ENCODE results near the gene NCOA1. TPM values are rescaled to one million over a fixed set of nuclear protein-coding genes. Genes with fewer than 3 reads are reported as not detected.

The NCOA1 gene
- total RNA-seq, 4 donors from 2014 or later: 42.3 to 66.9 (median 47.4) TPM

- TF ChIP-seq POLR2AphosphoS5 (IDR thresholded peaks at IDR 0.05): no peak
- no peak for TF ChIP-seq EP300 (IDR thresholded peaks at IDR 0.05)
- TF ChIP-seq POLR2A (IDR thresholded peaks at IDR 0.05): no peak
- TF ChIP-seq, protein P1, sequence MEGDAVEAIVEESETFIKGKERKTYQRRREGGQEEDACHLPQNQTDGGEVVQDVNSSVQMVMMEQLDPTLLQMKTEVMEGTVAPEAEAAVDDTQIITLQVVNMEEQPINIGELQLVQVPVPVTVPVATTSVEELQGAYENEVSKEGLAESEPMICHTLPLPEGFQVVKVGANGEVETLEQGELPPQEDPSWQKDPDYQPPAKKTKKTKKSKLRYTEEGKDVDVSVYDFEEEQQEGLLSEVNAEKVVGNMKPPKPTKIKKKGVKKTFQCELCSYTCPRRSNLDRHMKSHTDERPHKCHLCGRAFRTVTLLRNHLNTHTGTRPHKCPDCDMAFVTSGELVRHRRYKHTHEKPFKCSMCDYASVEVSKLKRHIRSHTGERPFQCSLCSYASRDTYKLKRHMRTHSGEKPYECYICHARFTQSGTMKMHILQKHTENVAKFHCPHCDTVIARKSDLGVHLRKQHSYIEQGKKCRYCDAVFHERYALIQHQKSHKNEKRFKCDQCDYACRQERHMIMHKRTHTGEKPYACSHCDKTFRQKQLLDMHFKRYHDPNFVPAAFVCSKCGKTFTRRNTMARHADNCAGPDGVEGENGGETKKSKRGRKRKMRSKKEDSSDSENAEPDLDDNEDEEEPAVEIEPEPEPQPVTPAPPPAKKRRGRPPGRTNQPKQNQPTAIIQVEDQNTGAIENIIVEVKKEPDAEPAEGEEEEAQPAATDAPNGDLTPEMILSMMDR (IDR thresholded peaks at IDR 0.05): no peak
- ATAC-seq: no peak
- no peak overlapping the region for H3K27ac ChIP-seq
- no peaks in the 10 kb centered on the region for H3K4me1 ChIP-seq
- H3K9me3 ChIP-seq: no peaks in the 10 kb centered on the region
- no peaks in the 10 kb centered on the region for H3K27me3 ChIP-seq
- peaks cover 0 to 39% of the 10 kb centered on the region in 2 donors for H3K36me3 ChIP-seq
- 46 to 70% methylated on average over 4 to 7 of the region's 7 CpGs for WGBS, 2 donors (ENCODE audit: low coverage in 1 of 2)
- no peak overlapping the region for H3K4me3 ChIP-seq
Observed at GRCh38 chr2:24682304-24682703, 191.2 kb downstream of the NCOA1 start.

GRCh38 chr2:24683408-24683807 lies 192.4 kb downstream of the NCOA1 start:
- H3K27ac ChIP-seq: no peak overlapping the region
- H3K36me3 ChIP-seq: peaks cover 0 to 40% of the 10 kb centered on the region in 2 donors
- no peak overlapping the region for H3K4me3 ChIP-seq
- WGBS, 2 donors (ENCODE audit: low coverage in 1 of 2): 92 to 100% methylated on average over 1 of the region's 1 CpG
- TF ChIP-seq EP300 (IDR thresholded peaks at IDR 0.05) (no peak), POLR2AphosphoS5 (IDR thresholded peaks at IDR 0.05) (no peak), POLR2A (IDR thresholded peaks at IDR 0.05) (no peak)
- TF ChIP-seq, protein P1 (IDR thresholded peaks at IDR 0.05): no peak
- no peaks in the 10 kb centered on the region for H3K9me3 ChIP-seq
- H3K4me1 ChIP-seq: no peaks in the 10 kb centered on the region
- no peak for ATAC-seq
- H3K27me3 ChIP-seq: no peaks in the 10 kb centered on the region

DNA sequence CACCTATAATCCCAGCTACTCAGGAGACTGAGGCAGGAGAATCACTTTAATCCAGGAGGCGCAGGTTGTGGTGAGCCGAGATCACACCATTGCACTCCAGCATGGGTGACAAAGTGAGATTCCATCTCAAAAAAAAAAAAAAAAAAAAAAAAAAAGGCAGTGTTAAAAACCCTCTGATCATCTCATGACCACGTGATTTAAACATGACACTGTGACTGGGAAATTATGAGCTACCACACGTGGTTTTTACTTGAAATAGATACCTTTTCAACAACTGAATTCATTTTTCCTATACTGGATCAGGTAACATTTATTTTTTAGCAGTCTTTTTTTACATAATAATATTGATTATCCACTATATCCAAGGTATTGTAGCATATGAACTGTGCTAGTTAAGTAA lies 199.5 kb downstream of the NCOA1 start:
- Histone ChIP-seq H3K9me3 (no peaks in the 10 kb centered on the region), H3K27ac (no peak overlapping the region), H3K4me3 (no peak overlapping the region), H3K36me3 (peaks cover 0 to 26% of the 10 kb centered on the region in 2 donors), H3K4me1 (peaks cover 0 to 17% (median 0%) of the 10 kb centered on the region in 3 donors), H3K27me3 (no peaks in the 10 kb centered on the region)
- TF ChIP-seq POLR2AphosphoS5 (IDR thresholded peaks at IDR 0.05): no peak
- TF ChIP-seq, protein P1 (IDR thresholded peaks at IDR 0.05): no peak
- ATAC-seq: no peak
- WGBS, 2 donors (ENCODE audit: low coverage in 1 of 2): 97 to 98% methylated on average over 4 of the region's 4 CpGs

- Histone ChIP-seq H3K27me3 (no peaks in the 10 kb centered on the region), H3K4me3 (no peak overlapping the region), H3K27ac (no peak overlapping the region), H3K36me3 (peaks cover 0 to 19% of the 10 kb centered on the region in 2 donors), H3K9me3 (no peaks in the 10 kb centered on the region), H3K4me1 (peaks cover 0 to 17% (median 0%) of the 10 kb centered on the region in 3 donors)
- TF ChIP-seq, protein P1 (IDR thresholded peaks at IDR 0.05): no peak
- TF ChIP-seq EP300 (IDR thresholded peaks at IDR 0.05) (no peak), POLR2A (IDR thresholded peaks at IDR 0.05) (no peak), POLR2AphosphoS5 (IDR thresholded peaks at IDR 0.05) (no peak)
- no peak for ATAC-seq
Observed at GRCh38 chr2:24691806-24692205, 200.8 kb downstream of the NCOA1 start.

DNA sequence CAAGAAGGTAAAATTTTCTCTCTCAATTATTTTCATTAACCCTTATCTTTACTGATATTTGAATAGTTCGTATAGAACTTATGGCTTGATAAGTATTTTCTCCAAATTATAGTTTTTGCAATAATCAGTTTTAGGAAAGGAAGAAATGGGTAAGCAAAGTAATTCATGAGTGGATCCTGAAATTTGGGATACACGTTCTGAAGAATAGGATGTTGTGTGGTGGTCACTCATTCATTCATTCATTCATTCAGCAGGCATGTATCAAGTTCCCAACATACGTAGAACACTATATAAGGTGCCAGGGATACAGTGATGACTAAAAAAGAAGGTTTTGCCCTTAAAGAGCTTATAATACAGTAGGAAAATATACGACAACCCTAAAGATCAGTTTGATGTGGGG lies 206.7 kb downstream of the NCOA1 start:
- Histone ChIP-seq H3K27ac (no peak overlapping the region), H3K4me1 (peaks cover 0 to 6% (median 0%) of the 10 kb centered on the region in 3 donors), H3K36me3 (peaks cover 0 to 19% of the 10 kb centered on the region in 2 donors), H3K9me3 (no peaks in the 10 kb centered on the region), H3K4me3 (no peak overlapping the region), H3K27me3 (no peaks in the 10 kb centered on the region)
- no peak for ATAC-seq
- WGBS, 2 donors (ENCODE audit: low coverage in 1 of 2): 87 to 97% methylated on average over 3 to 4 of the region's 4 CpGs
- TF ChIP-seq EP300 (IDR thresholded peaks at IDR 0.05): no peak
- TF ChIP-seq, protein P1 (IDR thresholded peaks at IDR 0.05): no peak
- TF ChIP-seq POLR2A (IDR thresholded peaks at IDR 0.05): no peak
- no peak for TF ChIP-seq POLR2AphosphoS5 (IDR thresholded peaks at IDR 0.05)

Data from gastroesophageal sphincter (tissue), 4 donors.